GM19043 (cell line): ENCODE data around the gene IFT74.
"Not testable (repeated sequence)": the region's sequence is repeated elsewhere in the genome, so short reads cannot be mapped to it uniquely, and the experiment has no call there.

Experiments
- ATAC-seq: cut with Tn5 transposase; IDR thresholded peaks from one replicate; pipeline ENCODE4 v1.9.1; 2021; ENCODE audit warnings: low read depth; ENCODE audit not compliant: unreplicated experiment

The IFT74 gene

DNA sequence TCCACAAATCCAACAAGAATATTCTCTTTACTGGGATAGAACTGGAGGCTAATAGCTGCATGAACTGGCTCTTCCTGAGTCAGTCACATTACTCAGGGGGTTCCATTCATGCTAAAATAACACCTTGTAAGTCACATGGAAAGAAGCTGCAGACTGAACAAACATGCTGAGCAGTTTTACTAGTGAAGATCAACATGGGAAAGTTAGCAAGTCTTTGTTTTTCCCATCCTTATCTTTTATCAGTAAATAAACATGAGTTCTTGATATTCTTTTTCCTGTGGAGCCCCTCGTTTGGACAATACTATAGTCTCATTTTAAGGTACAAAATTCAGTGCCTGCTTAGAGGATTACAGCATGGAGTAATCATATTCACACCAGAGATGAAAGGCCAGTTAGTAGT, 109.1 kb downstream of the IFT74 start:
- ATAC-seq, result no peak

DNA sequence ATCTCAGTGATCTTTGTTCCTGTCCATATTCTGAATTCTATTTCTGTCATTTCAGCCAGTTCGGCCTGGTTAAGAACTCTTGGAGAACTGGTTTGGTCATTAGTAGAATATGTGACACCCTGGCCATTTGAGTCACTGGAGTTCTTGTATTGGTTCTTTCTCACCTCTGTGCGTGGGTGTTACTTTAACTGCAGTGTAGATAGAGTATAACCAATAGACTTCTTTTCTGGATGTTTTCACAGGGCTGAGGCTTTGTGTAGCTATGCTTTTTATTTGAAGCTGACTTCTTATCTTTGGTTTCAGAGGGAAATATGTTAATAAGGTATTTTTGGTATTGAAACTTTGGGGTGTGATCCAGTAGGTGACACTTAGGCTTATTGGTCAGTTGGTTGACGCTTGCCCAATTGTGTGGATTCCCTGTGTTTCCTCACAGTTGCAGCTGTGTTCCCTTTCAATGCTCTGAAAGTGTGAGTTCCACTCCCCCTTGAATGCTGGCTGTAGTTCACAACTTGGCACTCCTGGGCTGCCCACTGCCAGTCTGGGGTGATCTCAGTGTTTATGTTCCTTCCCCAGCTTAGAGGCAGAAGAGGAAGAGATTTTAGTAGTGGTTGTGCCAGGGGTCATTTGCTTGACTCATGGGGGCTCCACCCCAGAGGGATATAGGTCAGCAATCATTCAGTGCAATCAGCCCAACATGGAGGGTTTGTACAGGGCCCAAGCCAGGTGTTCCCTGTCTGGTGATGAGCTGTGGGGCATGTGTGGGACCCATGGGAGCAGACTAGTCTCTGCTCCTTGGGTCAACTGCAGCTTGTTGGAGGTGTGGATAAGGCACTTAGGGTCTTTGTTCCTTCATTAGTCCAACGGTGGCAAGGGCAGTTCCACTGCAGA, 117.9 kb downstream of the IFT74 start:
- ATAC-seq, result no peak

DNA sequence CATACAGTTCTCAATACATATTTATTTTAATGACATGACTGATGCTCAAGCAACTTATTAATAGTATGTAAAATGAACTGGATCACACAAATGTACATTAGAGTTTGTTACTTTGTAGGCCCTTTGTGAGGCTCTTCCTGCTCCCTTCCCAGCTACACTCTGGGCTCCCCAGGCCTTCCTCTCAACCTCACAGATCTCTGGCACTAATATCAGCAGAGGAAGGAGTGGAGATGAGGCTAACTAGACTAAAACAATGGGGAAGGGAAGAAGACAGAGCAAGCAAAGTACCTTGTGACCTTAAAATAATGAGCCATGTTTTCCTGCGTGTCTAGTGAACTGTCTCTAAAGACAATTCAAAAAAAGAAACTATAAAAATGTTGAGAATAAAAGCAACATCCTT, 122.5 kb downstream of the IFT74 start:
- no peak for ATAC-seq

DNA sequence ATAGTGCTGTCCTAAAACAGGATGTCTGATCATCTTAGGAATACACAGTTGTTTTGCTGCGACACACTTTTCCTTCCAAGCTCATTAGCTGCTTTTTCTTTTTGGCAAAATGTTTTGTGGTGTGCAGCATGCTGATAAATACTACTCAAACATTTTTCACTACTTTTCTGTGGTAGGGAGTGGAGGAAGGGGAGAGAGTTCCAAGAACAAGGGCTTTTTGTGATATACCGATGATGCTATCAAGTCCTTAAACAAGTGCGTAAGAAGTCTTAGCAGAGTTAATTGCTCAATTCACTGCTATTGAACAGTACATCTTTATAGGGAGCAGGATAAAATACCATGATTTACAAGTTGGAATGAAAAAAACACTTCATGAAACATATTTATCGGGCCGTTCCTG, 129.2 kb downstream of the IFT74 start:
- no peak for ATAC-seq

DNA sequence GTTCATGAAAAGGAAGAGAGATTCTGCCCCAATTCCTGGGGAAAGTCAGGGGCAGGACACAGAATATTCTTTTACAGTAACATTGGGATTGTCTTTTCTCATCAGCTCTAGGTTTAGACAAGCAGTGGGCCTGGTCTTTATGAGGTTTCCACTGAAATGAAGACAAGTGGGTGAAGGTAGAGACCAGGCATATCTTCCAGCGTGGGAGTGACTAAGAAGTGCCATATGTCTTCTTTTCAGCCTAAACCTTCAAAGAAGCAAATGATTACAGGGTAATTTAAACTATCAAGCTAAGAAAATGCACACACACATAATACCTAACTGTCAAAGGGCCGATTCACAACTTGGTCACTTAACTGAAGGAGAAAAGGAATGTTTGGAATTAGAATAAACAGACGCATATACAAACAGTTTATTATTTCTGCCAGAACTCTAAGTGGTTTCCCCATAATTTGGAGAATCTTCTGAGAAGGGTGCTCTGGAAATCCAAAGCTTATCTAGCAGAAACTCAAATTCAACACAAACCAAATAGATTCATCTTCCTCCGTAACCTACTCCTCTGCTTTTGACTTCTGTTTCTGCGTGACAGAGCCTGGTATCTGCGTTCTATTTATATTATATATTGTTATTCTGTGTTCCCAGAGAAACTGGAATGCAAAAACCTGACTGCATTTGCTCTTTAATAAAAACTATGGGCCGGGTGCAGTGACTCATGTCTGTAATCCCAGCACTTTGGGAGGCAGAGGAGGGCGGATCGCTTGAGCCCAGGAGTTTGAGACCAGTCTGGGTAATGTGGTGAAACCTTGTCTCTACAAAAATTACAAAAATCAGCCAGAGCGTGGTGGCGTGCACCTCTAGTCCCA, 130.8 kb downstream of the IFT74 start:
- no peak for ATAC-seq

DNA sequence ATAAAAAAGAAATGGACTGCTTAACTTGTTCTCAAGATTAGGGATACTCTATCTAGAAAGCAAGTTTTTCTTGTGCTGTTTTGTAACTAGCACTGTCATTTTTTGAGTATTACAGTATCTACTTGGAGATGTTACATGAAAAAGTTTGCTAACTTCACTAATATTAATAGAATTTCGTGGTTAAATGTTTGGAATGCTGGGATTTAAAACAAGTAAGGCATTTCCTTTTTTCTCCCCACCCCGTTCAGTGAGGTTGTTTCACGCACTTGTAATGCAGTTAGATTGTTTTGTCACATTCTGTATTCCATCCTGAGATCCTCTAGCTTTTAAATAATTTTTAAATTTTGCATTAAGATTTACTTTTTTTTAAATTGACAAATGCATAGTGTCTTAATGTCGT, 132.8 kb downstream of the IFT74 start:
- ATAC-seq, result no peak

DNA sequence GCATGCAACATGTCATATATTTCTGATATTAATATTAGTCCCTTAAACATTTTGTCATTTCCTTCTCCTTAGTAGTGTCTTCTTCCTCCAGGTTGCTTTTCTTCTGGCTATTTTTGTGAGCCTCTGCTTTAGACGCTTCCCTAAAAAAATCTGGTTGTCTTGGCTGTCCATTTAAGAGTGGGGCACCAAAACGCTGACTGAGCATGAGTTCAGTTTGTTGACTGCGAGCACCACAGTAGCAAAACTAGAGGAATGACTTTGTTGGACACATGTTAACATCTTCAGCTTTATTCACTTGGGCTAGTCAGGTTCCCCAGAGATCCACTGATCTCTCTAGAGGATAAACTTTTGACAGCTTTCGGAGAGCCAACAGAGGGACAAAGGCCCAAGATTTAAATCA, 133.5 kb downstream of the IFT74 start:
- no peak for ATAC-seq

DNA sequence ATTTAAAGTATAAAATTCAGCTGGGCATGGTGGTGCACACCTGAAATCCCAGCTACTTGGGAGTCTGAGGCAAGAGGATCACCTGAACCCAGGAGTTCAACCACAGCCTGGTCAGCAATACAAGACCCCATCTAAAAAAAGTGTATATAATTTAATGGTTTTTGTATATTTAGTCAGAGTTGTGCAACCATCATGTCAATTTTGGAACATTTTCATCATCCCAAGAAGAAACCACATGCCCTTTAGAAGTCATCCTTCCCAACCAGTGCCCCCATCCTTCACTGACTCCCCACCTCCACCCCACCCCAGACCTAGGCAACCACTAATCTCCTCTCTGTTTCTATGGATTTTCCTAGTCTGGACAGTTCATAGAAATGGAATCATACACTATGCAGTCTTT, 134.0 kb downstream of the IFT74 start:
- no peak for ATAC-seq

DNA sequence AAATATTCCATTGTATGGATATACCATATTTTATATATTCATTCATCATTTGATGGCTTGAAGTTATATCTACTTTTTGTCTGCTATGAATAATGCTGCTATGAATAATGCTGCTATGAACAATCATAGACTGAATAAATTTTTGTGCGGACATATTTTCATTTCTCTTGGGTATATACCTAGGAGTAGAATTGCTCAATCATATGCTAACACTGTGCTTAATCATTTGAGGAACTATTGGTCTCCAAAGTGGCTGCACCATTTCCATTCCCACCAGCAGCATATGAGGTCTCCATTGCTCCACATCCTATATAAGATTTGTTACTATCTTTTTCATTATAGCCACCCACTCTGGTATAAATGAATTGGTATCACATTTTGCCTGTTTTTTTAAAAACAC, 134.5 kb downstream of the IFT74 start:
- no peak for ATAC-seq

DNA sequence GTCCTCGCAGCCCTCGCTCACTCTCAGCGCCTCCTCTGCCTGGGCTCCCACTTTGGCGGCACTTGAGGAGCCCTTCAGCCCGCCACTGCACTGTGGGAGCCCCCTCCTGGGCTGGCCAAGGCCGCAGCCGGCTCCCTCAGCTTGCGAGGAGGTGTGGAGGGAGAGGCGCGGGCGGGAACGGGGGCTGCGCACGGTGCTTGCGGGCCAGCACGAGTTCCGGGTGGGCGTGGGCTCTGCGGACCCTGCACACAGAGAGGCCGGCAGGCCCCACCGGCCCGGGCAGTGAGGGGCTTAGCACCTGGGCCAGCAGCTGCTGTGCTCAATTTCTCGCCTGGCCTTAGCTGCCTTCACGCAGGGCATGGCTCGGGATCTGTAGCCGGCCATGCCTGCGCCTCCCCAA, 136.3 kb downstream of the IFT74 start:
- not testable (repeated sequence) for ATAC-seq

DNA sequence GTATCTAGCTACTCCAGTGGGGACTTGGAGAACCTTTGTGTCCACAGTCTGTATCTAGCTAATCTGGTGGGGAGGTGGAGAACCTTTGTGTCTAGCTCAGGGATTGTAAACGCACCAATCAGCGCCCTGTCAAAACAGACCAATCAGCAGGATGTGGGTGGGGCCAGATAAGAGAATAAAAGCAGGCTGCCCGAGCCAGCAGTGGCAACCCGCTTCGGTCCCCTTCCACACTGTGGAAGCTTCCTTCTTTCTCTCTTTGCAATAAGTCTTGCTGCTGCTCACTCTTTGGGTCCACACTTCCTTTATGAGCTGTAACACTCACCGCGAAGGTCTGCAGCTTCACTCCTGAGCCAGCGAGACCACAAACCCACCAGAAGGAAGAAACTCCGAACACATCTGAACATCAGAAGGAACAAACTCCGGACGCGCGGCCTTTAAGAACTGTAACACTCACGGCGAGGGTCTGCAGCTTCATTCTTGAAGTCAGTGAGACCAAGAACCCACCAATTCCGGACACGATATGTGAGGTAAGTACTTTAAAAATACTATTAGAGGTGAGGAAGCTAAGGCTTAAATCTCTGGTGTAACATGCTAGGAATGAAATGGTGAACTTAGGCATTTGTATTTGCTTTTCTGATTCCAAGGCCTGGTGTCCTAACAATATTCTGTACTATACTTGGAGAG, 137.3 kb downstream of the IFT74 start:
- ATAC-seq, result not testable (repeated sequence)

DNA sequence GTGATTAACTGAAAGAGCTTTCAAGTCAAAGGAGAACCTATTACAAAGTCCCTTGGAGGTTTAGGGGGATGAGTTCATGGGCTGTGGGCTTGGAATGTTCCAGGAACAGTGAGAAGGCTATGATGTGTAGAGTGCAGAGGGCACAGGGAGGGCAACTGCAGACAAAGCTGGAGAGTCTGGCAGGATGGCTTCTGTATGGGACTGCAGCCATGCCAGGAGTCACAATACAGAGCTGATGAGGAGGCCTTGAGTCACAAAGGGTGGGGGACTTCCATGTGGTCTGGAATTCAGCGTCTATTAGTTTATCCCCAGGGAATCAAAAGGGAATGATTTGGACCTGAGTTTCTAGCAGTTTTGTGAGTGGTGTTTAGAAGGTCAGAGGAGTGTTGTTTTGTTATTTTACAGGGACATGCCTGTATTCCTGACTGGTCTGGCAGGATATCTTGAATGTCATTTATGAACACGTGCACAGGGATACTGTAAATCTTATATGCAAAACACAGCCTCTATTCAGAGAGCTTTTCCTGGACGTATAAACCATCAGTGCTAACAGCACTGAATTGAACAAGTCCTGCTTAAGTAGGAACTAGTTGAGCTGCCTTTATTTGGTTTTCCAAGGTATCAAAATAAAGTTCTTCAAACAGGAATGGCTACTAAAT, 138.6 kb downstream of the IFT74 start:
- no peak for ATAC-seq

DNA sequence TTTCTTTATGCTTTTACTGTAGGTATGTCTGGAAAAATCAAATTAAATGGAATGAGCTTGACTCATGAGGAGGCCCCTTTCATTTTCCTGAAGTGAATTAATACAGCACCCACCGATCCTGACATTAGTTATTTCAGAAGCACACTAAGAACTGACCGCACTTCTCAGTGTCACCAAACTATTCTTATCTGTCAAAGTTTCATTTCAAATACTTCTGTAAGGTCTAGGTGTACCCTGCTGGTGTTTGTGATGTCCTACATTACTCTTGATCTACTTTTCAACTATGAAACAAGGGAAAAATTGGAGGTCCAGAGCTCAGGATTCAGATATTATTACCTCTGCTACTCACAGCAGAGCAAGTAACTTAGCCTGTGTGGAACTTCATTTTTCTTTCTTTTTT, 151.0 kb downstream of the IFT74 start:
- no peak for ATAC-seq

DNA sequence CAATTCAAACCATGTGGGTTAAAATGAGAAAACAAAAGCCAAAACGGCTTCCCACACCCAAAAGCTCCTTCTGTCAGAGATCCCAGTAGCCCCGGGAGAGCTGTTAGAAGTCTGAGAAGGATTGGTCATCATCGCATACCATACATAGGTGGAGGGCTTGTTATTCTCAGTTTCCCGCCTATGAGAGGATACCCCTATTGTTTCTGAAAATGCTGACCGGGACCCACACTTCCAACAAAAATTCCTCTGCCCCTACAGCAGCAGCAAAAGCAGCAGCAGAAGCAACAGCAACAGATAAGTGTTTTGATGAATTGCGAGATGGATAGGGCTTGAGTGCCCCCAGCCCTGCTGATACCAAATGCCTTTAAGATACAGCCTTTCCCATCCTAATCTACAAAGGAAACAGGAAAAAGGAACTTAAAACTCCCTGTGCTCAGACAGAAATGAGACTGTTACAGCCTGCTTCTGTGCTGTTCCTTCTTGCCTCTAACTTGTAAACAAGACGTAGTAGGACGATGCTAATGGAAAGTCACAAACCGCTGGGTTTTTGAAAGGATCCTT, 152.8 kb downstream of the IFT74 start, which contains the start of gene TEK:
TEK (plus strand) TSS at position 245 of the 561 bp plus-strand sequence. CDS start 366 bp downstream, outside the sequence.
- no peak for ATAC-seq

DNA sequence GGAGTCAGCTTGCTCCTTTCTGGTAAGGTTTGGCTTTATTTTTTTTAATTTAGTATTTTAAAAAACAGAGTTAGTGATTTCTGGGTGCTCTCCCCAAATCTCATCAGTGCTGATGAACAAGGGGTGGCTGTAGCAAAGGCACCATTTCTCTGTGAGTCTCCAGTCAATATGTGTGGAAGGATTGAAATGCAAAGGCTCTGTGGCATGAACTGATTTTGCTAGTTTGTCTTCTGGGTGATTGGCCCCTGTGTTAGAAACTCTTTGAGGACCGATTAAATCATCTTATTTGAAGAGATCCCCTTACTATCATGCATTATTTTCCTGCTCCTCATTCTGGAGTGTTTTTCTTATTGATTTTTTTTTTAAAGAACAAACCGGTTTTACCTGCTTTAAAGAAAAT, 153.4 kb downstream of the IFT74 start:
- no peak for ATAC-seq

DNA sequence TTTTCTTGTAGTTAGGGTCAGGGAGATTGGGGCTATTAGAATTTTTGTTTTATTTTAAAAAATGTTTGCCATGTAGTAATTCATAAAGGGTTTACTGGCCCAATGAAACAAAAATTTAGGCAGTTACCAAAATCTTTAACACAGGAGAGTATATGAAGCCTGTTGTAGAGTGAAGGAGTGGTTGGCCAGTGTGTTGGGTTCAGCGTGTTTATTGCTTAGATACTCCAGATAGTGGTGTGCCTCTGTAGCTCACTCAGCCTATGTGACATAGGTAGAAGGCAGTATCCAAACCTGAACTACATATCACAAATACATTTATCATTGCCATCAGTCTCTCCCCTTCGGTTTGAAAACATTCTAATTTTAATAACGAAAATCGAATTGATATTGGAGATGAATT, 154.0 kb downstream of the IFT74 start:
- ATAC-seq, result no peak

DNA sequence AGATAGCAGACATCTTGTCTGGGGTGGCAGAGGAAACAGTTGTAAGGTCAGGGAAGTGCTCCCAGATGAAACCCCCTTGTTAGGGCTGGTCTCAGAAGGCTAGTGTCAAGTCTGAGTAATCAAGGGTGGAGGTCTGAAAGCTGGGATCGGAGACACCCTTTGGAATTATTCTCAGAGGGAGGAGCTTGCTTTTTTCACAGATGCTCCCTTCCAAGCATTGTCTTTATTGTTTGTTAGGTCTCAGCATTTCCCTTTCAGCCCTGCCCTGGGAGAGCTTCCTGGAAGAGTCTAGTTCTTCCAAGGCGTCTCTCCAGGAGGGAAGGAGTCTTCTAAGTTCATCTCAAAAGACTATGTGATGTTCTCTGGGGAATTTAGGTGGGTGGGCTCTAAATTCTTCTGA, 156.0 kb downstream of the IFT74 start:
- ATAC-seq, result no peak
